IMR-90 (cell line): ENCODE measurements around the gene DPYSL3.

Source experiments
- BHLHE40 ChIP-seq: fragments of 150-350 bp; IDR thresholded peaks from 2 replicates; pipeline ENCODE4 v1.6.1; 2016; ENCODE audit warnings: mild to moderate bottlenecking, low read depth, low read length
- CTCF ChIP-seq: conservative IDR thresholded peaks from 2 replicates; pipeline ENCODE4 v1.5.1; 2012; ENCODE audit warnings: mild to moderate bottlenecking, low read depth, low read length, improper control_type of control experiment
- FOS ChIP-seq: fragments of 150-350 bp; IDR thresholded peaks from 2 replicates; pipeline ENCODE4 v1.6.1; 2016; ENCODE audit warnings: low read depth, low read length
- MAFK ChIP-seq: IDR thresholded peaks from 2 replicates; pipeline ENCODE4 v1.6.1; 2012; ENCODE audit warnings: low read depth, low read length, improper control_type of control experiment
- MAZ ChIP-seq: IDR thresholded peaks from 2 replicates; pipeline ENCODE4 v1.6.1; 2012; ENCODE audit warnings: low read depth, mild to moderate bottlenecking, low read length, improper control_type of control experiment, moderate library complexity, borderline replicate concordance
- MXI1 ChIP-seq: IDR thresholded peaks from 2 replicates; pipeline ENCODE4 v1.6.1; 2012; ENCODE audit warnings: low read depth, mild to moderate bottlenecking, low read length, moderate library complexity, borderline replicate concordance
- POLR2A ChIP-seq: IDR thresholded peaks from 2 replicates; pipeline ENCODE4 v1.6.1; 2012; ENCODE audit warnings: mild to moderate bottlenecking, low read depth, low read length
- RAD21 ChIP-seq: IDR thresholded peaks from 2 replicates; pipeline ENCODE4 v1.6.1; 2012; ENCODE audit warnings: low read length, improper control_type of control experiment
- SMC3 ChIP-seq: fragments of 150-350 bp; IDR thresholded peaks from 2 replicates; pipeline ENCODE4 v1.6.1; 2016; ENCODE audit warnings: low read depth, mild to moderate bottlenecking, antibody characterized with exemption, low read length, moderate library complexity
- USF2 ChIP-seq: fragments of 150-350 bp; IDR thresholded peaks from 2 replicates; pipeline ENCODE4 v1.6.1; 2017; ENCODE audit warnings: mild to moderate bottlenecking, antibody characterized with exemption, low read length, low read depth

- TF ChIP-seq CTCF (no peak), MAFK (no peak), MAZ (no peak), MXI1 (no peak), POLR2A (no peak), BHLHE40 (no peak), USF2 (no peak), RAD21 (no peak), SMC3 (no peak), FOS (no peak)
Measured at GRCh38 chr5:147361441-147362175, 148.3 kb downstream of the DPYSL3 start.
